ENCODE measurements around the gene EFHD2.
"Not testable (repeated sequence)": the region's sequence is repeated elsewhere in the genome, so short reads cannot be mapped to it uniquely, and the experiment has no call there.

DNA sequence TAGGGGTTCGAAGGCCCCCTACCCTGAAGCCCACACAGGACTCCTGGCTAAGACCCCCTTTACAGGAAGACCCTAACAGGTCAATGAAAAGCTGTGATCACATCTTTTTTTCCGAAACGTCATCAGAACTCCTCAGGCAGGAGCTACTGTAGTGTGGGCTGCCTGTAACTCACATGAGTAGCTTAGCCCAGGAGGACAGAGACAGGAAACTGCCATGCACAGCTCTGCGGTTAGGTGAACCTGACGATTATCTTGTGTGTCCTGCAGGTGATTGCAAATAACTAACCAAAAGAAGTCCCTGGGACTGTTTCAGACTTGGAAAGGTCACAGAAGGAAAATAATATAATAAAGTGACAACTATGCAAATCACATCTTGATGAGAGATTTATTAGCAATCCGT, 62.0 kb downstream of the EFHD2 start:
- TF ChIP-seq POLR2AphosphoS5, POLR2A (IDR thresholded peaks at IDR 0.05): not testable (repeated sequence)
